ENCODE measurements around the gene DEFB112. TPM values are rescaled to one million over a fixed set of nuclear protein-coding genes. Genes with fewer than 3 reads are reported as not detected.
A peak's percentile ranks its signal among the peaks of the same experiment; 100 is the strongest.

The DEFB112 gene
- total RNA-seq, 1 experiment from 2014 or later = not detected

- H3K27ac Mint-ChIP-seq = no peak overlapping the region
- H3K4me3 Mint-ChIP-seq = no peak overlapping the region
- no peak for TF ChIP-seq RELA (CRISPR knock-in tag; IDR thresholded peaks at IDR 0.05; ENCODE audit: borderline replicate concordance)
- peak; percentile 47 for TF ChIP-seq CTCF (IDR thresholded peaks at IDR 0.05)
- TF ChIP-seq FOXJ3 (CRISPR knock-in tag; IDR thresholded peaks at IDR 0.05; ENCODE audit: borderline replicate concordance) = no peak
- TF ChIP-seq NFE2L1 (CRISPR knock-in tag; IDR thresholded peaks at IDR 0.05) = no peak
- no peak for DNase-seq (ENCODE audit: low spot score)
- no peaks in the 10 kb centered on the region; the same call in 1 of the 2 replicates for H3K27me3 Mint-ChIP-seq (ENCODE audit: low read depth)
- H3K9me3 Mint-ChIP-seq = no peaks in the 10 kb centered on the region
- peak; percentile 58 for ATAC-seq
- peaks cover 3% of the 10 kb centered on the region; the same call in 1 of the 2 replicates for H3K4me1 Mint-ChIP-seq
- ChIA-PET CTCF (no interaction called here), POLR2A (no interaction called here)
- H3K36me3 Mint-ChIP-seq = no peaks in the 10 kb centered on the region
Observed at GRCh38 chr6:50062051-50062450, 12.3 kb upstream of the DEFB112 start.

DNA sequence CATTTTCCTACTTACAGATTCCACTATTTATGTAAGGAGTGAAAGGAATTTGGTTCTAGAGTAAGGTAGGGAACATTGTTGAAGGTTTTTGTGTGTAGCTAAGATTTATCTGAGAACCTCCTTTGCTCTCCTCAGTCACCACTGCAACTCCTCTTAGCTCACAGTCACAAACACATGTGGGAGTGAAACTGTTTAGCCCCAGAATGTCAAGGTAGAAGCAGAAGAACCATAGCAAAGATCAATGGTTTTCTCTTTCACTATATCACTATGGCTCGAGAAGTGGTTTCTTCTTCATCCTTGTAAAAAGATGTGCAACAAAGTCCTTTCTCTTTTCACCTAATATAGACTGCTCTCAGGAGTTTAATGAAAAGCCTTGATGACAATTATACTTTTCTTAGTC is 6.5 kb upstream of the DEFB112 start:
- no peak overlapping the region for H3K4me3 Mint-ChIP-seq
- no peaks in the 10 kb centered on the region for H3K36me3 Mint-ChIP-seq
- ATAC-seq (no peak), DNase-seq (ENCODE audit: low spot score) (no peak)
- no peak overlapping the region for H3K27ac Mint-ChIP-seq
- TF ChIP-seq HMGXB4 (CRISPR knock-in tag; IDR thresholded peaks at IDR 0.05) (no peak), MYBL2 (CRISPR knock-in tag; IDR thresholded peaks at IDR 0.05) (no peak), RORB (CRISPR knock-in tag; IDR thresholded peaks at IDR 0.05) (no peak), OVOL2 (CRISPR knock-in tag; IDR thresholded peaks at IDR 0.05; ENCODE audit: borderline replicate concordance) (no peak), ZNF671 (CRISPR knock-in tag; IDR thresholded peaks at IDR 0.05) (no peak), MLX (CRISPR knock-in tag; IDR thresholded peaks at IDR 0.05) (no peak)
- ChIA-PET CTCF (no interaction called here), POLR2A (no interaction called here)
- peaks cover 3% of the 10 kb centered on the region; the same call in 1 of the 2 replicates for H3K4me1 Mint-ChIP-seq
- H3K27me3 Mint-ChIP-seq (ENCODE audit: low read depth) = no peaks in the 10 kb centered on the region; the same call in 1 of the 2 replicates
- H3K9me3 Mint-ChIP-seq = no peaks in the 10 kb centered on the region

- no peak for TF ChIP-seq NFATC4 (CRISPR knock-in tag; IDR thresholded peaks at IDR 0.05)
- no peak for TF ChIP-seq CREB1 (CRISPR knock-in tag; IDR thresholded peaks at IDR 0.05)
- no peak for TF ChIP-seq ZNF138 (CRISPR knock-in tag; conservative IDR thresholded peaks at IDR 0.05)
- TF ChIP-seq MLX (CRISPR knock-in tag; IDR thresholded peaks at IDR 0.05) = no peak
- no peak for TF ChIP-seq ATF3 (CRISPR knock-in tag; conservative IDR thresholded peaks at IDR 0.05)
- no peak for TF ChIP-seq OVOL2 (CRISPR knock-in tag; IDR thresholded peaks at IDR 0.05; ENCODE audit: borderline replicate concordance)
- TF ChIP-seq PRRX2 (CRISPR knock-in tag; IDR thresholded peaks at IDR 0.05) = no peak
- no peak for TF ChIP-seq ZNF416 (CRISPR knock-in tag; IDR thresholded peaks at IDR 0.05)
- TF ChIP-seq ZMAT4 (CRISPR knock-in tag; IDR thresholded peaks at IDR 0.05) = no peak
- no peak for TF ChIP-seq SOX15 (CRISPR knock-in tag; IDR thresholded peaks at IDR 0.05)
- TF ChIP-seq RORB (CRISPR knock-in tag; IDR thresholded peaks at IDR 0.05) = no peak
- TF ChIP-seq RELA (CRISPR knock-in tag; IDR thresholded peaks at IDR 0.05; ENCODE audit: borderline replicate concordance) = no peak
- TF ChIP-seq TP53 (CRISPR knock-in tag; IDR thresholded peaks at IDR 0.05) = no peak
- no peak for TF ChIP-seq IRF2 (CRISPR knock-in tag; IDR thresholded peaks at IDR 0.05; ENCODE audit: borderline replicate concordance, low read depth)
- TF ChIP-seq E2F1 (CRISPR knock-in tag; IDR thresholded peaks at IDR 0.05) = no peak
- TF ChIP-seq SP1 (CRISPR knock-in tag; conservative IDR thresholded peaks at IDR 0.05) = no peak
- Mint-ChIP-seq H3K27ac (no peak overlapping the region), H3K4me3 (no peak overlapping the region), H3K27me3 (ENCODE audit: low read depth) (no peaks in the 10 kb centered on the region), H3K36me3 (no peaks in the 10 kb centered on the region), H3K9me3 (no peaks in the 10 kb centered on the region), H3K4me1 (no peaks in the 10 kb centered on the region)
- CTCF ChIA-PET = interaction anchor here (0.8 kb wide), 1 partner anchor 16 kb away, joined by 5 read pairs; no protein-coding TSS in a partner anchor
- POLR2A ChIA-PET = no interaction called here
- ATAC-seq (no peak), DNase-seq (ENCODE audit: low spot score) (no peak)
Observed at GRCh38 chr6:50047026-50047425, 2.7 kb downstream of the DEFB112 start.
